GM19023 (cell line): Measurements from ENCODE around the gene FBXO40.

Experiments used
- ATAC-seq: cut with Tn5 transposase; IDR thresholded peaks from one replicate; pipeline ENCODE4 v1.9.1; 2021; ENCODE audit warnings: mild to moderate bottlenecking, moderate library complexity; ENCODE audit not compliant: unreplicated experiment

FBXO40 gene

DNA sequence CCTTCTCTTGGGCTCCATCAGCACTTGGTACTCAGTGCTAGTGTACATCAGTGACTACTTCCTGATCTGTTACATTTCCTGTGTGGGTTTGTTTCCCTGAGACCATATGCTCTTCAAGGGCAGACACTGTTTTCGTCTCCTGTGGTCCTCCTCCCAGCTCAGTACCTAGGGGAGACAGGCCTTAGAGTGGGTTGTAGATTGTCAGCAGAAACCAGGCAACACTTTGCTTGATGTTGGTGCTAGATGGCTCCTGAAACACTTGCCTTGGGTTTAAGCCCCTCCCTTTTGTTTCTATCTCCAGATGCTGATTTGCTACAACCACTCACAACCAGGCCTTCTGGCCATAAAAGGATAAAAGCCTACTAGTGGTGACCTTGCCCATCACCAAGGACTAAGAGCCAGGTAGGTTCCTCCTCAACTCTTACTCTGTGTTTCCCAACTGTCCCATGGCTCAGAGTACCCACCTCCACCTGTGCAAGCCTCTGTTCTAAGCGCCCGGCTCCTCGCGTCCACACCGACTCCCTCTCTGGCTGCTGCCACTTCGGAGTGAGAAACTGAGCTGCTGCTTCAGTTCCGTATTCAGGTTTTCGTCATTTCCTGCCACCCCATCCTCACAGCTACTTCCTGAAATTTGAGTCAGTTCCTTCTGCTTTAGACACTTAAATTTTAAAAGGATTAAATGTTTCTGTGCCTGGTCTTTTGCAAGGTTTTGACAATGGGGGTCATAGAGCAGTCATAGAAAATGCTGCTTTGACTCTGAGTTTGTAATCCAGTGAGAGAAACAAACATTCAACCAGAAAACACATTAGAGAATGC, 67.4 kb downstream of the FBXO40 start, which contains the start of gene HCLS1:
TSS of gene HCLS1 (minus strand) at position 548 of the 816 bp plus-strand sequence. CDS start 2,556 bp downstream, outside the sequence.
- ATAC-seq: peak; percentile 86

DNA sequence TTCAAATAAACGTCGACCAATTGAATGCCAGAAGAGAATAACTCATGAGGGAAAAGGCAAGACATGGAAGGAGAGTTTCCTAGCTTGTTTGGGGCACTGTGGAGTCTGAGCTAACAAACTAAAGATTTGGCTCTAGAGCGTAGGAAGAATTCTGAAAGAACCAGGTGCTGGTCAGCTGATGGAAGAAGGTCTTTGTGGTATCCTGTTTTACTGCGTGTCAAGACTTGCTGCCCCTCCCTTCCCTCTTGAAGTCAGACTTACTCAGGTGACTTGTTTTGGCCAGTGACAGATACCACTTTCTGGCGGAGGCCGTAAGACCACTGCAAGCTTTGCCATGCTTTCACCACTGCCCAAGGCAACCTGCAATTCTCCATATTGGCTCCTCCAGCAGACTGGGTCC, 68.2 kb downstream of the FBXO40 start:
- no peak for ATAC-seq

DNA sequence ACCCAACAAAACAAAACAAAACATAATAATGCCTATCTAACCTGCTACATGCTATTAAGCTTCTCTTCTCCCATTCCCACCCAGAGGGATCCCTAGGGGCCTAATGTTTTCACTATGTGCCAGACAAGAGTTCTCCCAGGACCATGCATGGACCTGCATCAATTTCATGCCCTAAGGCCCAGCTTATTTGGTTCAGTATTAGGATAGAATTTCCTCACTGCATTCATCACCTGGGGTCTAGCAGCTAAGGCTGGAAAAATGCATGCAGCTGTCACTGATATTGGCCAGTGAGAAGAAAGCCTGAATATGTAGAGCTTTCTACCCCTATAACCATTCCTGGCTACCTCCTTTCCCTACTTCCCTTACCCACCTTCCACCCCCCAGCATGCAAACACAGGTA, 69.6 kb downstream of the FBXO40 start:
- ATAC-seq: no peak

DNA sequence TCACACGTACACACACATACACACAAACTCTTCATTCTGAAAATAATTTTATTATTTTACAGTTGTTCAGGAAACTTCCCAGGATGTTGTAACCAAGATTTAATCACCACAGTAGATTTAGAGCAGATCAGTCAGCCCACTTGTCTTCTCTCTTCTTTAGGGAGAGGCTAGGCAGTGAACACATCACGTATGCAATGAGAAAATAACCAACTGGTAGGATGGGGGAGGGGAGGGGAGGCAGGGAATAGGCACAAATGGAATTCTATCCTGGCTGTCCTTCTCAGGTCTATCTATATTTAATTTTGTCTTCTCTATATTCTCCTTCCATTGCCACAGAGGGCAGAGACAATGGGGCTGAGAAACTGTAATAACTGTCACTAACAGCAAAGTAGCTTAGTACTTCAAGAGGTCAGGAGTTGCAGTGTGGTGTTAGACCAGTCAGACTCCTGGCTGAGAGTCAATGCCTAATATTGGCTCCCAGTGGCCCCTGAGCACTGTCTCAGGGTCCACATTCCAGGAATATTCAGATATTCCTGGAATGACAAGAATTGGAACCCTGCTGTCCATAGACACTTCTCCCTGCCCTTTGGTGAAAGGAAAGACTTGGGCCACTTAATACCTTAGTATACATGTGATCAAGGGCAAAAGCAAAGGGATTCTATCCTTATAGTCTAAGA, 70.1 kb downstream of the FBXO40 start:
- ATAC-seq: no peak

DNA sequence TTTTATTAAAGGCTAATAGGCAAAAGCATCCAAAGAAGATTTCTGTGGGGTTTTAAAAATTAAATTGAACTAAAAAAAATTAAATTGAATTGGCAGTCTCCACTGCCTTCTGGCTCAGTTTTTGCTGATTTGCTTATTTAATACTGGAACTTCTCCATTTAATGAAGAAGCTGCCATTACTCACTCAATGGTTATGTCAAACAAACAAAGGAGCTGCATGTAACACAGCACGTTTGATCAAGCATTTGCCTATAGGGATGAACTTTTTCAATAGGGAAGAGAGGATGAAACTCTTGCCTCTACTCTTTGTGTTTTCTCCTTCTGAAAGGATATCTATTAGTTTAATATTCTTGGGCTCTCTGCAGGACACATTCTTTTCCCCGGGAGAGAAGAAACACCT, 72.3 kb downstream of the FBXO40 start:
- ATAC-seq: no peak

DNA sequence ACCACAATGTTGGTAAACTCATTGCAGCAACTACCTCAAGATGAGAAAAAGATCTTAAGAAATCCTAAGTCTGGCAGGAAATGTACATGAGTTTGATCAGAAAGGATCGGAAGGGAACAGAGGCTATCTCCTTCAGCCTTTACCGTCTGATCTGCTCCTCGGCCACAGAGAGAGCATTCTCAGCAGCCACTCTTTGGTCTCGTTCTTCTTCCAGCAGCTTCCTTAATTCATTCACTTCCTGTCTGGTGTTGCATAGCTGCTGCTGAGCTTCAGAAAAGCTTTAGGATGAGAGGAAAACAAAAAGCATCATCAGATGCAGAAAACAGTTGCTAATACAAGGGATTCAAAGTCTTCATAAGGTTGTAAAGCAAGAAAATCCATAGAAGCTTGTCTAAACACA, 74.2 kb downstream of the FBXO40 start:
- ATAC-seq: no peak

DNA sequence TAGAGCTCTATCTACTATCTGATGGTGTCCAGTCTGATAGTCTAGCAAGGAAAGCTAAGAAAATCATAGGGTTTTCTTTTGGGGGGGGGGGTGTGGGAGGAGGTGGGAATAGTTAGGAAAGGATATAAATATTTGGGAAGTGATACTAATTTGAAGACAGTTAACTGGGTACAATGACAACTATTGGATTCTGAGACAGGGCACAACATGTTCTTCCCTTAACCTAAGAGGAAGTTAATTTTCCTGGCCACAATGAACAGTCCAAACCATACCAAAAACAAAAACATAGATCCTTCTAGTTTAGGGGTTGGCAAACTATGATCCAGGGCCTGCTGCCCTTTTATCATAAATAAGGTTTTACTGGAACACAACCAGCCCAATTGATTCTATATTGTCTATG, 77.5 kb downstream of the FBXO40 start:
- ATAC-seq: no peak

DNA sequence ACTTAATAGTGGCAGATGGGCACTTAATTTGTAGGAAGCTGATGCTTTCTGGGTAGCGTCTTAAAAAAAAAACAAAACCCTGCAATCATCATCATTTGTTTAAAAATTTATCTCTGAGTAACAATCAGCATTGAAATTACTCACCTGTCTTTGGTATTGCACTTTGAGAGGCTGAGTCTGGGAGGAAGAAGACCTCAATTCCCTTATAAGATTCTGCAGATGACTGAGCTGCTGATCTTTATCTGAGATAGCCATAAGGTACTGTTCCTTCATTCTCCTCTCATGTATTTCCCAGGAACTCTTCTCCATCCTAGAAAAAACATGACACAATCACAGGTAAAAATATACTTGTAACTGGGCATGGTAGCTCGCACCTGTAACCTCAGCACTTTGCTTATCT, 84.0 kb downstream of the FBXO40 start:
- ATAC-seq: no peak
